Osteocyte (in vitro differentiated cells): ENCODE measurements around the gene SNX25. TPM values are rescaled to one million over a fixed set of nuclear protein-coding genes. Genes with fewer than 3 reads are reported as not detected.

Source experiments
- DNase-seq: peaks from one replicate; pipeline ENCODE4 v3.0.0; 2021; ENCODE audit warnings: mixed read lengths; ENCODE audit not compliant: unreplicated experiment; ENCODE audit errors: extremely low spot score
- H3K27ac Mint-ChIP-seq: one replicate; pipeline ENCODE4 v1.8.0; 2021; ENCODE audit warnings: mild to moderate bottlenecking, mixed read lengths; ENCODE audit not compliant: unreplicated experiment
- H3K27me3 Mint-ChIP-seq: one replicate; pipeline ENCODE4 v1.8.0; 2021; ENCODE audit warnings: mixed read lengths; ENCODE audit not compliant: unreplicated experiment
- H3K36me3 Mint-ChIP-seq: one replicate; pipeline ENCODE4 v1.8.0; 2021; ENCODE audit warnings: mixed read lengths; ENCODE audit not compliant: unreplicated experiment
- H3K4me1 Mint-ChIP-seq: one replicate; pipeline ENCODE4 v1.8.0; 2021; ENCODE audit warnings: mixed read lengths; ENCODE audit not compliant: unreplicated experiment
- H3K4me3 Mint-ChIP-seq: one replicate; pipeline ENCODE4 v1.8.0; 2021; ENCODE audit warnings: mild to moderate bottlenecking, moderate library complexity, mixed read lengths; ENCODE audit not compliant: unreplicated experiment
- H3K9me3 Mint-ChIP-seq: one replicate; pipeline ENCODE4 v1.8.0; 2021; ENCODE audit warnings: mixed read lengths; ENCODE audit not compliant: unreplicated experiment
- total RNA-seq: library from RNA; stranded (reverse); gene quantifications from 2 replicates; pipeline ENCODE4 v1.2.1, GENCODE V29; 2021
- TF ChIP-seq, protein P1 (sequence below): fragments of 200-600 bp; sonication (generic); IDR thresholded peaks from 2 replicates; pipeline ENCODE4 v1.5.0; 2021; ENCODE audit warnings: antibody characterized with exemption, mild to moderate bottlenecking, moderate library complexity

The SNX25 gene
- total RNA-seq, 1 donor from 2014 or later: 44.4 TPM

DNA sequence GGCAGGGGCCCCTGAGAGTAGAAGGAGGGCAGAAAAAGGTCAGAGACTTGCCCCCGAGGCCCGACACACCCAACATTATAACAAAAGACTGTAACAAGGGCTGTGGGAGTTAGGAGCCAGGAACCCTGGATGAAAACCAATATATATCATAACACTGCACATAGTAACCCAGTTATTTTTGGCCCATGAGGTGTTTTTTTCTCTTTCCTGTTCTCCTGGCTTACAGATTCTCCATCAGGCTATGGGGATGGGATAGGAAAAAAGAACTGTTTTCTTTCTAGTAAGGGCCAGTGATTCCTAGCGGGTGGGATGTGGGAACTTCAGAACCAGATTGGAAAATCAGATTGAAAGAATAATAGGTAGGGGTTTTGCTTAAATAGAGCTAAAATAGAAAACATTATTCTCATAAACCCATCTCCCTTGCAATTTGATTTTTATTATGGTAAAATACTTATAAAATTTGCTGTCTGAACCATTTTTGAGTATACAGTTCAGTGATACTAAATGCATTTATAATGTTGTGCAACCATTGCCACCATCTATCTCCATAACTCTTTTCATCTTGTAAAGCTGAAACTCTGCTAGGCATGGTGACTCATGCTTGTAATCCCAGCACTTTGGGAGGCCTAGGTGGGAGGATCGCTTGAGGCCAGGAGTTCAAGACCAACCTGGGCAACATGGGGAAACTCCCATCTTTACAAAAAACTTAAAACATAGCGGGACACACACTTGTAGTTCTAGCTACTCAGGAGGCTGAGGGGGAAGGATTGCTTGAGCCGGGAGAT lies 33.5 kb downstream of the SNX25 start:
- DNase-seq: no peak
- no peak overlapping the region for H3K4me3 Mint-ChIP-seq
- H3K36me3 Mint-ChIP-seq: peaks cover 9% of the 10 kb centered on the region
- H3K9me3 Mint-ChIP-seq: peaks cover 4% of the 10 kb centered on the region
- H3K27me3 Mint-ChIP-seq: no peaks in the 10 kb centered on the region
- H3K27ac Mint-ChIP-seq: peak overlapping the region; percentile 83
- H3K4me1 Mint-ChIP-seq: peaks cover 69% of the 10 kb centered on the region
- TF ChIP-seq, protein P1, sequence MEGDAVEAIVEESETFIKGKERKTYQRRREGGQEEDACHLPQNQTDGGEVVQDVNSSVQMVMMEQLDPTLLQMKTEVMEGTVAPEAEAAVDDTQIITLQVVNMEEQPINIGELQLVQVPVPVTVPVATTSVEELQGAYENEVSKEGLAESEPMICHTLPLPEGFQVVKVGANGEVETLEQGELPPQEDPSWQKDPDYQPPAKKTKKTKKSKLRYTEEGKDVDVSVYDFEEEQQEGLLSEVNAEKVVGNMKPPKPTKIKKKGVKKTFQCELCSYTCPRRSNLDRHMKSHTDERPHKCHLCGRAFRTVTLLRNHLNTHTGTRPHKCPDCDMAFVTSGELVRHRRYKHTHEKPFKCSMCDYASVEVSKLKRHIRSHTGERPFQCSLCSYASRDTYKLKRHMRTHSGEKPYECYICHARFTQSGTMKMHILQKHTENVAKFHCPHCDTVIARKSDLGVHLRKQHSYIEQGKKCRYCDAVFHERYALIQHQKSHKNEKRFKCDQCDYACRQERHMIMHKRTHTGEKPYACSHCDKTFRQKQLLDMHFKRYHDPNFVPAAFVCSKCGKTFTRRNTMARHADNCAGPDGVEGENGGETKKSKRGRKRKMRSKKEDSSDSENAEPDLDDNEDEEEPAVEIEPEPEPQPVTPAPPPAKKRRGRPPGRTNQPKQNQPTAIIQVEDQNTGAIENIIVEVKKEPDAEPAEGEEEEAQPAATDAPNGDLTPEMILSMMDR: no peak

DNA sequence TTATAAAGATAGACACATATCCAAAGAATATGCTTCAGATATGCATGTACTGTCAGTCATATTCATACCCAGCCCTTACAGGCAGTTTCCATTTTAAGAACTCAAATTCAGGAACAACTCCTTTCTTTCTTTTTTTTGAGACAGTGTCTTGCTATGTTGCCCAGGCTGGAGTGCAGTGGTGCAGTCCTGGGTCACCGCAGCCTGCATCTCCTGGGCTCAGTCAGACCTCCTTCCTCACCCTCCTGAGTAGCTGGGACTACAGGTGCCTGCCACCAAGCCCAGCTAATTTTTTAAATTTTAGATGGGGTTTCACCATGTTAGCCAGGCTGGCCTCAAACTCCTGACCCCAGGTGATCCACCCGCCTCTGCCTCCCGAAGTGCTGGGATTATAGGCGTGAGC lies 34.5 kb downstream of the SNX25 start:
- Mint-ChIP-seq H3K36me3 (peaks cover 12% of the 10 kb centered on the region), H3K4me3 (no peak overlapping the region), H3K27ac (peak overlapping the region; percentile 82), H3K9me3 (no peaks in the 10 kb centered on the region), H3K27me3 (no peaks in the 10 kb centered on the region), H3K4me1 (peaks cover 63% of the 10 kb centered on the region)
- TF ChIP-seq, protein P1: no peak
- DNase-seq: no peak

DNA sequence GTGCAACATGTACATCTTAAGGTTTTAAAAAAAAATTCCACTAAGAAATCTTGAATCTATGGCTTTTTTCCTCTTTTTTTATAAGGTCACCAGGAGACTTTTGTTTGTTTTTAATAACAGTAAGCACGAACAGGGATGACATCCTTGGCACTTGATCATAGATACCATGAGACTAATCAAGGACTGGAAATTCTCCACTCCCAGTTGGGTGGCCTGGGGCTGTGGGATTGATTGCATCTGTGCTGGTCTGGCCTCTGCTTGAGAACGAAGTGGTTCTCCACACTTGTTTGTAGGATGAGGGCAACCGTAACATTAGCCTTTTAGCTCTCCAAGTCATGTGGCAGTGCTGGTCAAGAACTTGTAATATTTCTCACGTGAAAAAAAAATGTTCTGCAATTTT lies 35.4 kb downstream of the SNX25 start:
- Mint-ChIP-seq H3K9me3 (no peaks in the 10 kb centered on the region), H3K4me1 (peaks cover 66% of the 10 kb centered on the region), H3K27me3 (no peaks in the 10 kb centered on the region), H3K36me3 (peaks cover 19% of the 10 kb centered on the region), H3K27ac (peak overlapping the region; percentile 82), H3K4me3 (no peak overlapping the region)
- TF ChIP-seq, protein P1: no peak
- no peak for DNase-seq

DNA sequence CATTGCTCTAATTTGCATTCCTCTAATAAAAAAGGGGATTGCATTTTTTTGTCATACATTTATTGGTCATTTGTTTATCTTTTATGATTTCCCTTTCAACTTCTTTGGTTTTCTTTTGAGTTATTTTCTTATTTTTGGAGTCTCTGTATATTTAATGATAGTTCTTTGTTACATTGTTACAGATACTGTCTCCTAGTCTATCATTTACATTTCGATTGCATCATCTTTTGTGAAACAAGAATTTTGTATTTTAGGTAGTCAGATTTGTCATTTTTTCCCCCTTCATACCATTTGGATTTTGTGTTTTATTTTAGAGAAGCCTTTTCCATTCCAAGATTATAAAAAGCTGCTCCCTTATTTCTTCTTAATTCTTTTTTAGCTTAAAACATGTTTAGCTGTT lies 37.1 kb downstream of the SNX25 start:
- peak overlapping the region; percentile 84 for H3K27ac Mint-ChIP-seq
- no peak for DNase-seq
- peaks cover 72% of the 10 kb centered on the region for H3K4me1 Mint-ChIP-seq
- TF ChIP-seq, protein P1: no peak
- H3K36me3 Mint-ChIP-seq: peaks cover 29% of the 10 kb centered on the region
- H3K4me3 Mint-ChIP-seq: peak overlapping the region; percentile 3
- no peaks in the 10 kb centered on the region for H3K27me3 Mint-ChIP-seq
- H3K9me3 Mint-ChIP-seq: no peaks in the 10 kb centered on the region

DNA sequence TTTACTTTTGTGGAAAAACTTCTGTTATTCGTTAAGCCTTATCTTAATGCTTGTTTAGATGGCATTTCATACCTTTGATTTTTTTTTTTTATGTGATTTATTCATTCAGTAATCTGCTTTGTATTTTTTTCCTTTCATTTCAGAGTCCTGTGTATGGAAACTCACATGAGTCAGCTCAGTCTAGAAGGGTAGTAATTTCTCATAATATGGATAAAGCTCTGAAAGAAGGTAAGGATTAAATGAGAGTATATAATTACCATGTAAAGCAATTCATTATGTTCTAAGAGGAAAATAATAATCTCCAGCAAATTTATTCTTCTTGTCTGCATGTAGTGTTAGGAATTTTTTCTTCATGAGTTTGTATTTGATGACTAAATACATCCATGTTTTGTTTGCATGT lies 37.8 kb downstream of the SNX25 start:
- TF ChIP-seq, protein P1: no peak
- peaks cover 25% of the 10 kb centered on the region for H3K36me3 Mint-ChIP-seq
- no peak overlapping the region for H3K4me3 Mint-ChIP-seq
- no peaks in the 10 kb centered on the region for H3K27me3 Mint-ChIP-seq
- H3K27ac Mint-ChIP-seq: peak overlapping the region; percentile 84
- H3K9me3 Mint-ChIP-seq: no peaks in the 10 kb centered on the region
- peaks cover 71% of the 10 kb centered on the region for H3K4me1 Mint-ChIP-seq
- DNase-seq: no peak
